Activated CD8-positive, alpha-beta memory T cell treated with anti-CD3 and anti-CD28 coated beads for 4 hours (primary cell): ENCODE results near the gene KCP.

ENCODE experiments used
- DNase-seq, 2 donors: peaks; one replicate each; pipeline ENCODE4 v3.0.0-alpha.2; 2020; ENCODE audit warnings: low read depth in 2 of 2

Gene KCP

GRCh38 chr7:128906766-128907559, 3.5 kb downstream of the KCP start:
- DNase-seq = no peak

- no peak for DNase-seq
Measured at GRCh38 chr7:128906001-128906765, 4.3 kb downstream of the KCP start.

GRCh38 chr7:128904381-128905197, 5.9 kb downstream of the KCP start:
- no peak for DNase-seq

GRCh38 chr7:128903621-128904361, 6.7 kb downstream of the KCP start:
- DNase-seq = no peak

- DNase-seq = no peak
Measured at GRCh38 chr7:128902761-128903585, 7.5 kb downstream of the KCP start.

GRCh38 chr7:128900237-128900636, 10.3 kb downstream of the KCP start:
- no peak for DNase-seq

- no peak for DNase-seq
Measured at GRCh38 chr7:128899392-128899791, 11.1 kb downstream of the KCP start.

- DNase-seq = no peak
Measured at GRCh38 chr7:128895320-128895719, 15.2 kb downstream of the KCP start.

GRCh38 chr7:128894101-128894440, 16.4 kb downstream of the KCP start:
- DNase-seq = no peak

GRCh38 chr7:128893251-128894100, 17.0 kb downstream of the KCP start:
- no peak for DNase-seq

- no peak for DNase-seq
Measured at GRCh38 chr7:128892521-128893250, 17.8 kb downstream of the KCP start.

- DNase-seq = no peak
Measured at GRCh38 chr7:128891942-128892269, 18.6 kb downstream of the KCP start.

- DNase-seq = no peak
Measured at GRCh38 chr7:128891110-128891941, 19.2 kb downstream of the KCP start.

GRCh38 chr7:128890306-128891109, 20.0 kb downstream of the KCP start:
- no peak for DNase-seq

- DNase-seq = no peak
Measured at GRCh38 chr7:128889121-128889520, 21.4 kb downstream of the KCP start.

GRCh38 chr7:128888756-128889095, 21.8 kb downstream of the KCP start:
- DNase-seq = no peak

GRCh38 chr7:128888039-128888755, 22.3 kb downstream of the KCP start:
- no peak for DNase-seq
